Measurements from ENCODE around the gene ELF2. TPM values are rescaled to one million over a fixed set of nuclear protein-coding genes. Genes with fewer than 3 reads are reported as not detected.

ELF2 gene
- polyA plus RNA-seq, 3 donors: 14.0 to 34.3 (median 18.9) TPM

GRCh38 chr4:139007640-139008039 lies 169.4 kb downstream of the ELF2 start:
- H4K20me1 ChIP-seq (ENCODE audit: insufficient read depth, low read length): no peaks in the 10 kb centered on the region
- H2AFZ ChIP-seq (ENCODE audit: insufficient read depth, low read depth, low read length, poor library complexity, severe bottlenecking): no peak overlapping the region
- no peaks in the 10 kb centered on the region for H3K27me3 ChIP-seq (ENCODE audit: control insufficient read depth in 2 of 2, insufficient read depth in 2 of 2, low read length in 2 of 2)
- DNase-seq: no peak
- H3K4me3 Mint-ChIP-seq: no peak overlapping the region
- peaks cover 5% of the 10 kb centered on the region in 2 donors for H3K36me3 Mint-ChIP-seq
- H3K79me2 ChIP-seq (ENCODE audit: insufficient read depth, low read length): no peaks in the 10 kb centered on the region
- TF ChIP-seq, protein P1, sequence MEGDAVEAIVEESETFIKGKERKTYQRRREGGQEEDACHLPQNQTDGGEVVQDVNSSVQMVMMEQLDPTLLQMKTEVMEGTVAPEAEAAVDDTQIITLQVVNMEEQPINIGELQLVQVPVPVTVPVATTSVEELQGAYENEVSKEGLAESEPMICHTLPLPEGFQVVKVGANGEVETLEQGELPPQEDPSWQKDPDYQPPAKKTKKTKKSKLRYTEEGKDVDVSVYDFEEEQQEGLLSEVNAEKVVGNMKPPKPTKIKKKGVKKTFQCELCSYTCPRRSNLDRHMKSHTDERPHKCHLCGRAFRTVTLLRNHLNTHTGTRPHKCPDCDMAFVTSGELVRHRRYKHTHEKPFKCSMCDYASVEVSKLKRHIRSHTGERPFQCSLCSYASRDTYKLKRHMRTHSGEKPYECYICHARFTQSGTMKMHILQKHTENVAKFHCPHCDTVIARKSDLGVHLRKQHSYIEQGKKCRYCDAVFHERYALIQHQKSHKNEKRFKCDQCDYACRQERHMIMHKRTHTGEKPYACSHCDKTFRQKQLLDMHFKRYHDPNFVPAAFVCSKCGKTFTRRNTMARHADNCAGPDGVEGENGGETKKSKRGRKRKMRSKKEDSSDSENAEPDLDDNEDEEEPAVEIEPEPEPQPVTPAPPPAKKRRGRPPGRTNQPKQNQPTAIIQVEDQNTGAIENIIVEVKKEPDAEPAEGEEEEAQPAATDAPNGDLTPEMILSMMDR (IDR thresholded peaks at IDR 0.05): no peak
- no peak overlapping the region for H3K27ac ChIP-seq (ENCODE audit: low read depth in 1 of 2, low read length in 2 of 2)
- peaks cover 23% of the 10 kb centered on the region for H3K4me1 Mint-ChIP-seq
- H3K4me2 ChIP-seq (replicated peaks; ENCODE audit: extremely low read depth, low read length, poor library complexity, severe bottlenecking): no peak overlapping the region
- H3K9ac ChIP-seq (ENCODE audit: insufficient read depth, low read length, poor library complexity, severe bottlenecking): no peak overlapping the region
- peaks cover 7 to 17% of the 10 kb centered on the region in 2 donors for H3K4me1 ChIP-seq (ENCODE audit: control insufficient read depth in 1 of 2, insufficient read depth in 2 of 2, low read length in 2 of 2)
- 100% methylated on average over 1 of the region's 2 CpGs for WGBS (ENCODE audit: insufficient coverage)
- H3K27ac Mint-ChIP-seq: peak overlapping the region in 1 of 7 donors; percentile 83
- H3K36me3 ChIP-seq (replicated peaks in 1 of 2; ENCODE audit: control insufficient read depth in 1 of 2, insufficient read depth in 2 of 2, low read length in 2 of 2): no peaks in the 10 kb centered on the region
- peaks cover 0 to 5% (median 0%) of the 10 kb centered on the region in 3 donors for H3K27me3 Mint-ChIP-seq (ENCODE audit: low read depth in 3 of 3)
- intact Hi-C loops (cut with micrococcal nuclease): no loop called here
- no peaks in the 10 kb centered on the region for H3K9me3 ChIP-seq (replicated peaks in 1 of 2; ENCODE audit: control insufficient read depth in 1 of 2, insufficient read depth in 1 of 2, low read length in 2 of 2)
- H3K4me3 ChIP-seq (replicated peaks in 1 of 3; ENCODE audit: low read depth in 2 of 3, low read length in 3 of 3): no peak overlapping the region
- peaks cover 0 to 10% (median 2%) of the 10 kb centered on the region in 7 donors for H3K9me3 Mint-ChIP-seq

Small RNAs within 50 kb of the gene (small RNA-seq; reads per million reads assigned to genes)
- gene RF00017 (ENCODE audit: insufficient read length, low read depth) (not detected), gene RF00019 (ENCODE audit: insufficient read length, low read depth) (not detected), gene RN7SL382P (ENCODE audit: insufficient read length, low read depth) (not detected), gene RNU6-531P (ENCODE audit: insufficient read length, low read depth) (not detected)

Other genes with a start within 250 kb of the ELF2 start
- gene NOCT, start 161.4 kb downstream of the ELF2 start, polyA plus RNA-seq: 10 to 100 TPM in 1 of 3 donors, under 1 TPM in 2; 0.54 to 31.5 (median 0.89) TPM
- under 1 TPM in 1 of 3 donors, not detected in 2; 0.19 TPM for gene MGARP, start 103.0 kb upstream of the ELF2 start, polyA plus RNA-seq
- 10 to 100 TPM in 1 of 3 donors, 1 to 10 TPM in 2; 5.2 to 20.2 (median 8.8) TPM for gene NAA15, start 124.3 kb upstream of the ELF2 start, polyA plus RNA-seq
- 100 to 1,000 TPM in 2 of 3 donors, 10 to 100 TPM in 1; 24.7 to 134 (median 123) TPM for gene NDUFC1, start 125.3 kb upstream of the ELF2 start, polyA plus RNA-seq